HG03521 (cell line): Measurements from ENCODE around the gene PLK5.
"Not testable (repeated sequence)": the region's sequence is repeated elsewhere in the genome, so short reads cannot be mapped to it uniquely, and the experiment has no call there.

Source experiments
- ATAC-seq: cut with Tn5 transposase; IDR thresholded peaks from one replicate; pipeline ENCODE4 v1.9.1; 2021; ENCODE audit warnings: mild to moderate bottlenecking, moderate library complexity; ENCODE audit not compliant: unreplicated experiment

Gene PLK5

GRCh38 chr19:1524972-1525325 is 1.1 kb downstream of the PLK5 start:
- ATAC-seq: no peak

GRCh38 chr19:1525343-1525742 is 1.5 kb downstream of the PLK5 start:
- ATAC-seq: no peak

DNA sequence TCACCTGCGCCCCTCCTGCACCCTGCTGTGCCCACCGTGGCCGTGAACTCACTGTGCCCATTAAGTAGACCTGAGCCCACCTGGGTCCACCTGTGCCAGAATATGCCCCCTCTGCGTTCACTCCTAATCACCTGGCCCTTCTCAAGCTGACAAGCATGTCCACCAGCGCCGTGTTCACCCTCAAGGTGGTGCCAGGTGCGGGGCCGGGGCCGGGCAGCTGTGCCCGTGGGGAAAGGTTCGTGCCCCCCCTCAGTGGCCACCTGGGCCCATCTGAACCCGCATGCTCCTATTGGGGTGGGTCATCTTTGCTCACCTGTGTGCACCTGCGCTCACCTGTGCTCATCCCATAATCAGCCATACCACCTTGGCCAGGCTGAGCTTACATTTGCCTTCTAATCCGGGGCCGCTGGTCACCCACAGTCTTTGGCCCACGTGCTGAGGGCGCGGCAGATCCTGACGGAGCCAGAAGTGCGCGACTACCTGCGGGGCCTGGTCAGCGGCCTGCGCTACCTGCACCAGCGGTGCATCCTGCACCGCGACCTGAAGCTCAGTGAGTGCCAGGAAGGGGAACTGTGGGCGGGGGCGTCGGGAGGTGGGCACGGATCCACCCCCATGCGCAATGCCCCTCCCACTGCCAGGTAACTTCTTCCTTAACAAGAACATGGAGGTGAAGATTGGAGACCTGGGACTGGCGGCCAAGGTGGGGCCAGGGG is 2.3 kb downstream of the PLK5 start:
- ATAC-seq: no peak

DNA sequence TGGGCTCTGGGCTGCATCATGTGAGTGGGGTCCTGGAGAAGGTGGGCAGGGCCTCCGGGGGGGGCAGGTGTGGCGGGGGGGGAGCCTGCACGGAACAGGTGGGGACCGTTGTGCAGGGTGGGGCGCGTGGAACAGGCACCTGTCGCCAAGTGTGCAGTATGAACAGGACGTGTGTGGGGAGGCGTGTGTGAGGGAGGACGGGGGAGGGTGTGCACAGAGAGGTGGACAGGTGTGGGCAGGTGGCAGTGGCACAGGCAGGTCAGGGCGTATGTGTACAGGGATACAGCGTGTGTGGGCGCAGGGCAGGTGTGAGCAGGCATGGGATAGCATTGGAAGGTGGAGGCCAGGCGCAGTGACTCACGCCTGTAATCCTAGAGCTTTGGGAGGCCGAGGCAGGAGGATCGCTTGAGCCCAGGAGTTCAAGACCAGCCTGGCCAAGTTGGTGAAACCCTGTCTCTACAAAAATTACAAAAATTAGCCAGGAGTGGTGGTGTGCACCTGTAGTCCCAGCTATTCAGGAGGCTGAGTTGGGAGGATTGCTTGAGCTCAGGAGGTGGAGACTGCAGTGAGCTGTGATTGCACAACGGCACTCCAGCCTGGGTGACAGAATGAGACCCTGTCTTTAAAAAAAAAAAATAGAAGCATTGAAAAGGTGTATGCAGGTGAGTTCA is 3.2 kb downstream of the PLK5 start:
- ATAC-seq: no peak

- ATAC-seq: no peak
Measured at GRCh38 chr19:1527650-1528309, 3.9 kb downstream of the PLK5 start.

GRCh38 chr19:1528596-1529429 is 4.9 kb downstream of the PLK5 start:
- ATAC-seq: no peak

- ATAC-seq: no peak
Measured at GRCh38 chr19:1529430-1529816, 5.5 kb downstream of the PLK5 start.

DNA sequence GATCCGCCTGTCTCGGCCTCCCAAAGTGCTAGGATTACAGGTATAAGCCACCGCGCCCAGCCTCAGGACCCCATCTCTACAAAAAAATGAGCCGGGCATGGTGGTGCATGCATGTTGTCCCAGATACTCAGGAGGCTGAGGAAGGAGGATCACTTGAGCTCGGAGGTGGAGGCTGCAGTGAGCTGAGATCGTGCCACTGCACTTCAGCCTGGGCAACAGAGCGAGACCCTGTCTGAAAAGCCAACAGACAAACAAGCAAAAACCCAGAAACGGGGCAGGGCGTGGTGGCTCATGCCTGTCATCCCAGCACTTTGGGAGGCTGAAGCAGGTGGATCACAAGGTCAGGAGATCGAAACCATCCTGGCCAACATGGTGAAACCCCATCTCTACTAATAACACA is 7.0 kb downstream of the PLK5 start:
- not testable (repeated sequence) for ATAC-seq

- ATAC-seq: no peak
Measured at GRCh38 chr19:1531587-1531986, 7.7 kb downstream of the PLK5 start.

DNA sequence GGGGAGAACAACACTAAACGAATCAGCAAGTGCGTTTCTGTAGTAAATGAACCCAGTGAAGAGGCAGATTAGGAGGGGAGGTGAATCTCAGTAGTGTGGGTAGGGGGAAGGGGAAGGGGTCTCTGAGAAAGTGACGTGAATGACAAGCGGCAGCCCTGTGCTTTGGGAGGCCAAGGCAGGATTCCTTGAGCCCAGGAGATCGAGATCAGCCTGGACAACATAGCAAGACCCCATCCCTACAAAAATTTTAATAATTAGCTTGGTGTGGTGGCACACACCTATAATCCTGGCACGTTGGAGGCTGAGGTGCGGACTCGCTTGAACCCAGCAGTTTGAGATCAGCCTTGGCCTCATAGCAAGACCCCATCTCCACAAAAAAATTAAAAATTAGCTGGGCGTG is 8.1 kb downstream of the PLK5 start:
- no peak for ATAC-seq

DNA sequence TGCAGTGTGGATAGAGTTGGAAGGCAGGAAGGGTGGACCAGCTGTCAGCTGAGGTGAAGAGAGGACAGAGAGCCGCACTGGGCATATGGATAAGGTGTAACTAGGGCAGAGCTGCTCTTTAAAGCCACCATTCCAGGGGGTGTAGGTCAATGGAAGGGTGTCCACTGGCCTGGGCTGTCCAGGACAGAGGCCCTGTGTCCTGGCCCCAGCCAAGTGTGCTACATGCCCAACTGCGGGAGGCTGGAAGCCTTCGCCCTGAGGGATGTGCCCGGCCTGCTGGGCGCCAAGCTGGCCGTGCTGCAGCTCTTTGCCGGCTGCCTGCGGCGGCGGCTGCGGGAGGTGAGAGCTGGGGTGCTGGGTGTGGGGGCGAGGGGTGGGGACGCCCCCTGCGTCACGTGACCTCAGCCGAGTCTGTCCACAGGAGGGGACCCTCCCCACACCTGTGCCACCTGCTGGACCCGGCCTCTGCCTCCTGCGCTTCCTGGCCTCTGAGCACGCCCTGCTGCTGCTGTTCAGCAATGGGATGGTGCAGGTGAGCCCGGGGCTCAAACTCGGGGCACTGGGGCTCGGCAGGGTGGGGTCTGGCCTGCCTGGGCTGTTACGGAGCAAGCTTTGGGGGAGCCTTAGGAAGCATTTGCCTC is 9.8 kb downstream of the PLK5 start:
- no peak for ATAC-seq

DNA sequence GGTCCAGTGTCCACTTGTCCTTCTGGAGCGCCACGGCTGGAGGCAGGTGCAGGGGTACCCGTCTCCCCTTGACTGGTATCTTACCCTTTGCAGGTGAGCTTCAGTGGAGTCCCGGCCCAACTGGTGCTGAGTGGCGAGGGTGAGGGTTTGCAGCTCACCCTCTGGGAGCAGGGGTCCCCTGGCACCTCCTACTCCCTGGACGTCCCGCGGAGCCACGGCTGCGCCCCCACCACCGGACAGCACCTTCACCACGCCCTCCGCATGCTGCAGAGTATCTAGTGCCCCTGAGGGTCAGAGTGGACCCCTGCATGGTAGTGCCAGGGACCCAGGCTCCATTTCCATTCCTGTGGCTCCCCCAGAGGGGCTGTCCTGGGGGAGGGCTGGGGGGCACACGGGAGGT is 11.1 kb downstream of the PLK5 start:
- no peak for ATAC-seq

DNA sequence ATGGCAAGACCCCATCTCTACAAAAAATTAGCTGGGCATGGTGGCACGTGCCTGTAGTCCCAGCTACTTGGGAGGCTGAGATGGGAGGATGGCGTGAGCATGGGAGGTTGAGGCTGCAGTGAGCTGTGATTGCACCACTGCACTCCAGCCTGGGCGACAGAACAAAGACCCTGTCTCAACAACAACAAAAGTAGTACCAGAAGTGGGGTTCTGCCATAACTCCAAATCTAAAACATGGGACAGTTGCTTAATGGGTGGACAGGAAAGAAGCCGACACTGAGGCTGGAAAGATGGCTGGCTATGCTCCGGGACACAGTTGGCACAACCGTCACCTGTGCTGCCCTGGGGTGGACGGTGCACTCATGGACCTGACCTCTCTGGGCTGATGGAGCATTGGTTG is 11.8 kb downstream of the PLK5 start:
- not testable (repeated sequence) for ATAC-seq

DNA sequence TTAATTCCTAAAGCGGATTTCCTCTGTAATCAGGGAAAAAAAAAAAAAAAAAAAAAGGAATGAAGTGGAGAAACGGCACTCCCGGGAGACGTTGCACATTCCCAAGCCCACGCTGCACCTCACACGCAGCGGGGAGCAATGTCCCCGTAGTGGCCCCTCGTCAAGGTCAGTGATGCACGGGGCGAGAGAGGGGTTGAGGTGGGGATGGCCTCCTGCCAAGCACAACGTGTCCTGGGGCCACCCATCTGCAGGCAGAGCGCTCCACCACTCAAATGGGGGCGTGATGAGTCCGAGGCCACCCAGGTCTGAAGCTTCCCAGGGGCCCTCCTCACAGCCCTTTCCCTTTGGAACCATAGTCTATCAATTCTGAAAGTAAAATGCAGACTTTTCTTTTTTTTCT is 15.1 kb downstream of the PLK5 start:
- ATAC-seq: no peak

DNA sequence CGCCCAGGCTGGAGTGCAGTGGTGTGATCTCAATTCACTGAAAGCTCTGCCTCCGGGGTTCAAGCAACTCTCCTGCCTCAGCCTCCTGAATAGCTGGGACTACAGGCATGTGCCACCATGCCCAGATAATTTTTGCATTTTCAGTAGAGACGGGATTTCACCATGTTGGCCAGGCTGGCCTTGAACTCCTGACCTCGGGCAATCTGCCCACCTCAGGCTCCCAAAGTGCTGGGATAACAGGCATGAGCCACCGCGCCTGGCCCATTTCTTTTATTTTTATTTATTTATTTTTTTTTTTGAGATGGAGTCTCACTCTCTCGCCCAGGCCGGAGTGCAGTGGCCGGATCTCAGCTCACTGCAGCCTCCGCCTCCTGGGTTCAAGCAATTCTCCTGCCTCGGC is 15.9 kb downstream of the PLK5 start:
- not testable (repeated sequence) for ATAC-seq

- no peak for ATAC-seq
Measured at GRCh38 chr19:1540365-1540925, 16.6 kb downstream of the PLK5 start.

DNA sequence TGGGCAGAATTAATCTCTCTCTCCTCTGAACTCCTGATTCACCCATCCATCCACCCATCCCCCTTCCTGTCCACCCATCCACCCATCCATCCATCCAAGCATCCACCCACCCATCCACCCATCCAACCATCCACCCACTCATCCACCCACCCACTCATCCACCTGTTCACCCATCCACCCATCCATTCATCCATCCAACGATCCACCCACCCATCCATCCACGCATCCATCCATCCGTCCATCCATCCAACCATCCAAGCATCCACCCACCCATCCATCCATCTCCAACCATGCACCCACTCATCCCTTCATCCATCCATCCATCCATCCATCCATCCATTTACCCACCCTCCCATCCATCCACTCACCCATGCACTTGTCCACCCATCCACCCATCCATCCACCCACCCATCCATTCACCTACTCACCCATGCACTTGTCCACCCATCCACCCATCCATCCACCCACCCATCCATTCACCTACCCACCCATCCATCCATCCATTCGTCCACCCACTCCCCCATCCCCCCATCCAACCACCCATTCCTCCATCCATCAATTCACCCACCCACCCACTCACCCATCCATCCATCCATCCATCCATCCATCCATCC is 25.6 kb downstream of the PLK5 start:
- no peak for ATAC-seq

- no peak for ATAC-seq
Measured at GRCh38 chr19:1551068-1552040, 27.5 kb downstream of the PLK5 start.

DNA sequence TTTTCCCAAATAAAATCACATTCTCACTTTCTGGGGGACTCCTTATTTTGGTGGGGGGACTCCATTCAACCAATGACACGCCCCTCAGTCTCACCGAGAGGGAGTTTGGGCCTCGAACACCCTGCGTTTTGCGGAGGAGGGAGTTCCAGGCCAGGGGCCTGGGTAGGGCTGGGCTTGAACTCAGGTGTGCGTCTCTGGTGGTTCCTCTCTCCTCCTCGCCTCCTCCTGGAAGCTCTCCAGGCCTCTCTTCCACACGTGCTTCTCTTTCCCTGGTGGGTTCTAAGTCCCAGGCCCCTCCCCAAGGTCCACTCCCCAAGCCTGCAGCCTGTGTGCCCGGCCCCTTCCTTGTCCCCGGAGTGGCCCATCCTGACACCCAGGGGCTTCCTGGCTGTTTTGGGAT is 29.5 kb downstream of the PLK5 start:
- ATAC-seq: no peak
